ENCODE results near the gene RSPH6A. TPM values are rescaled to one million over a fixed set of nuclear protein-coding genes. Genes with fewer than 3 reads are reported as not detected.
A peak's percentile ranks its signal among the peaks of the same experiment; 100 is the strongest.

The RSPH6A gene
- polyA plus RNA-seq, 1 donor from 2014 or later: not detected

GRCh38 chr19:45790942-45791341 lies 24.2 kb downstream of the RSPH6A start:
- Histone ChIP-seq H3K27ac (ENCODE audit: low read length) (no peak overlapping the region), H3K79me2 (replicated peaks; ENCODE audit: insufficient read depth, low read length) (peaks cover 25% of the 10 kb centered on the region), H3K4me3 (ENCODE audit: low read length) (peak overlapping the region; percentile 94), H3K9ac (ENCODE audit: low read length) (peak overlapping the region; percentile 87), H3K4me2 (ENCODE audit: low read length) (peak overlapping the region; percentile 98), H3K36me3 (ENCODE audit: insufficient read depth, low read length) (peaks cover 6% of the 10 kb centered on the region), H2AFZ (ENCODE audit: low read depth, low read length) (no peak overlapping the region), H3K9me2 (ENCODE audit: insufficient read depth, low read length) (no peaks in the 10 kb centered on the region), H4K20me1 (ENCODE audit: insufficient read depth) (no peaks in the 10 kb centered on the region), H3K9me3 (ENCODE audit: low read length) (no peaks in the 10 kb centered on the region), H3F3A (ENCODE audit: insufficient read depth, low read length, poor library complexity, severe bottlenecking) (no peaks in the 10 kb centered on the region), H3K27me3 (ENCODE audit: insufficient read depth, low read depth, low read length) (no peaks in the 10 kb centered on the region)
- TF ChIP-seq SMC3 (conservative IDR thresholded peaks at IDR 0.05; ENCODE audit: poor library complexity) (no peak), TAF1 (IDR thresholded peaks at IDR 0.05; ENCODE audit: low read depth) (no peak), POLR2AphosphoS5 (IDR thresholded peaks at IDR 0.05) (no peak), RAD21 (conservative IDR thresholded peaks at IDR 0.05) (no peak), EZH2 (IDR thresholded peaks at IDR 0.05; ENCODE audit: borderline replicate concordance, insufficient read depth, low read length, poor library complexity, severe bottlenecking) (no peak), MXI1 (conservative IDR thresholded peaks at IDR 0.05; ENCODE audit: poor library complexity, severe bottlenecking) (no peak), CTCF (IDR thresholded peaks at IDR 0.05; ENCODE audit: poor library complexity, severe bottlenecking) (no peak)

GRCh38 chr19:45789035-45789786 lies 25.9 kb downstream of the RSPH6A start:
- no peaks in the 10 kb centered on the region for H3K27me3 ChIP-seq (ENCODE audit: insufficient read depth, low read depth, low read length)
- no peaks in the 10 kb centered on the region for H3F3A ChIP-seq (ENCODE audit: insufficient read depth, low read length, poor library complexity, severe bottlenecking)
- no peaks in the 10 kb centered on the region for H3K9me3 ChIP-seq (ENCODE audit: low read length)
- no peak for TF ChIP-seq CTCF (IDR thresholded peaks at IDR 0.05; ENCODE audit: poor library complexity, severe bottlenecking)
- no peak for TF ChIP-seq EZH2 (IDR thresholded peaks at IDR 0.05; ENCODE audit: borderline replicate concordance, insufficient read depth, low read length, poor library complexity, severe bottlenecking)
- no peak for TF ChIP-seq RAD21 (conservative IDR thresholded peaks at IDR 0.05)
- no peak for TF ChIP-seq REST (IDR thresholded peaks at IDR 0.05; ENCODE audit: borderline replicate concordance)
- no peak for TF ChIP-seq MXI1 (conservative IDR thresholded peaks at IDR 0.05; ENCODE audit: poor library complexity, severe bottlenecking)
- no peak for TF ChIP-seq TAF1 (IDR thresholded peaks at IDR 0.05; ENCODE audit: low read depth)
- TF ChIP-seq SMC3 (conservative IDR thresholded peaks at IDR 0.05; ENCODE audit: poor library complexity): no peak
- TF ChIP-seq POLR2AphosphoS5 (IDR thresholded peaks at IDR 0.05): no peak
- TF ChIP-seq EP300 (conservative IDR thresholded peaks at IDR 0.05; ENCODE audit: poor library complexity, severe bottlenecking): no peak
- H2AFZ ChIP-seq (ENCODE audit: low read depth, low read length): no peak overlapping the region
- H3K9me2 ChIP-seq (ENCODE audit: insufficient read depth, low read length): no peaks in the 10 kb centered on the region
- H4K20me1 ChIP-seq (ENCODE audit: insufficient read depth): no peaks in the 10 kb centered on the region
- no peak overlapping the region for H3K9ac ChIP-seq (ENCODE audit: low read length)
- H3K27ac ChIP-seq (ENCODE audit: low read length): no peak overlapping the region
- no peak overlapping the region for H3K4me2 ChIP-seq (ENCODE audit: low read length)
- peaks cover 25% of the 10 kb centered on the region for H3K79me2 ChIP-seq (replicated peaks; ENCODE audit: insufficient read depth, low read length)
- H3K4me3 ChIP-seq (ENCODE audit: low read length): no peak overlapping the region
- H3K36me3 ChIP-seq (ENCODE audit: insufficient read depth, low read length): peaks cover 6% of the 10 kb centered on the region
